Heart left ventricle (tissue), 16 donors: Measurements from ENCODE around the gene MYO7A. TPM values are rescaled to one million over a fixed set of nuclear protein-coding genes. Genes with fewer than 3 reads are reported as not detected.

Experiments
- ATAC-seq, 4 donors: fragments of 200-7000 bp; cut with Tn5 transposase; one replicate each; pipeline ENCODE4 v1.9.1; 2020 to 2022; ENCODE audit warnings: moderate library complexity in 4 of 4, mild to moderate bottlenecking in 3 of 4, moderate number of reproducible peaks in 1 of 4
- DNase-seq, 5 donors: peaks; one replicate each; pipeline ENCODE4 v3.0.0-alpha.2; 2020
- H3K27ac ChIP-seq, 12 donors: fragments of 200-600 bp; sonication (generic) in 4 of 12; one replicate each; pipeline versions ENCODE4 v1.5.0 to v1.8.0; 2016 to 2022; ENCODE audit warnings: mild to moderate bottlenecking in 2 of 12
- H3K27me3 ChIP-seq, 9 donors: fragments of 200-600 bp; sonication (generic) in 2 of 9; one replicate each; pipeline versions ENCODE4 v1.5.1 to v1.8.0; 2016 to 2022; ENCODE audit warnings: mild to moderate bottlenecking in 3 of 9
- H3K36me3 ChIP-seq, 9 donors: fragments of 200-600 bp; sonication (generic) in 2 of 9; one replicate each; pipeline versions ENCODE4 v1.5.0 to v1.8.0; 2018 to 2022; ENCODE audit warnings: mild to moderate bottlenecking in 2 of 9
- H3K4me1 ChIP-seq, 12 donors: fragments of 200-600 bp; sonication (generic) in 4 of 12; one replicate each; pipeline versions ENCODE4 v1.5.0 to v1.8.0; 2016 to 2022; ENCODE audit warnings: mild to moderate bottlenecking in 3 of 12
- H3K4me3 ChIP-seq, 12 donors: fragments of 200-600 bp; sonication (generic) in 4 of 12; one replicate each; pipeline versions ENCODE4 v1.5.0 to v1.8.0; 2017 to 2022; ENCODE audit warnings: mild to moderate bottlenecking in 9 of 12, moderate library complexity in 4 of 12
- H3K9me3 ChIP-seq, 12 donors: fragments of 200-600 bp; sonication (generic) in 4 of 12; one replicate each; pipeline versions ENCODE4 v1.5.0 to v1.8.0; 2016 to 2022; ENCODE audit warnings: mild to moderate bottlenecking in 1 of 12
- CTCF ChIP-seq, 12 donors: fragments of 200-600 bp; sonication (generic) in 4 of 12; IDR thresholded peaks; one replicate each; pipeline versions ENCODE4 v1.5.0 to v1.8.0; 2018 to 2022; ENCODE audit warnings: antibody characterized with exemption in 12 of 12, mild to moderate bottlenecking in 5 of 12
- POLR2A ChIP-seq, 2 donors: fragments of 450-650 bp; IDR thresholded peaks; one replicate each; pipeline ENCODE4 v1.6.1; 2017; ENCODE audit warnings: antibody characterized with exemption in 2 of 2, mild to moderate bottlenecking in 2 of 2, moderate library complexity in 2 of 2
- WGBS, 4 donors: extraction: QIAGEN DNeasy Blood & Tissue Kit in 2 of 4; methylation state at CpG; one replicate each; pipeline versions ENCODE4 v1.1.5 to v1.1.7; 2013 to 2018; 5-methylcytosine and 5-hydroxymethylcytosine counted together
- intact Hi-C, 10 donors: fragments of 100-400 bp; cut with DNase I; formaldehyde crosslinking; loops; one replicate each; pipeline versions ENCODE4 v1.11.1 to v1.14.2; 2022
- polyA plus RNA-seq, 2 donors: library from polyadenylated mRNA; stranded (reverse); fragments of 200-250 nt; gene quantifications; one replicate each; pipeline ENCODE4 v1.2.3, GENCODE V29; 2013
- total RNA-seq, 9 donors: library from RNA; depleted of rRNA in 2 of 9; stranded (reverse); fragments of >200 nt in 2 of 9; fragmentation: NEBNext Ultra II Directional in 3 of 9; extraction: Animal tissue kit (Norgen Biotek cat#: 25700) in 3 of 9; gene quantifications; one replicate each; pipeline versions ENCODE4 v1.1.0 to v1.2.4, GENCODE V29; 2016 to 2023
- donor health status: ischemic (EF 13 %, LVEDD 7.1; RV severe dilation, severe dysfunction).
- donor health status: healthy with polysubstance abuse.
- donor health status: DM: no; HTN: yes; CAD: no.
- donor health status: DM: no; HTN: no; CAD: no.
- donor health status: ischemic (EF 25% LVEDD 6.9; RV normal size, moderate dysfunction).
- donor health status: ischemic (EF 25% LVEDD 5.7; RV mildly dilated, moderate dysfunction).
- donor health status: healthy.
- donor health status: DM: yes; HTN: yes; CAD: no.
- donor health status: ischemic (EF 35%, LVEDD 5.7; RV mildly dilated, moderate dysfunction).
- donor health status: nonischemic (EF 11% LVEDD 7.7; RV severe dilation, severe dysfunction).
- donor health status: DM: yes; HTN: yes; CAD: no.
- donor health status: PGD.
- donor health status: ischemic (EF 29% LVEDD 5.4; RV normal size, mild dysfunction).
- donor health status: nonischemic (EF 23%, LVEDD 6.1; RV moderate dilation, normal function).

MYO7A gene
- total and polyA plus RNA-seq, 11 donors: 1.0 to 17.1 (median 2.7) TPM

GRCh38 chr11:77115956-77116355, 12.1 kb upstream of the MYO7A start:
- no peak for ATAC-seq
- no peak overlapping the region for H3K27ac ChIP-seq
- H3K36me3 ChIP-seq: peaks cover 0 to 20% (median 0%) of the 10 kb centered on the region in 9 donors
- WGBS, 4 donors: 89 to 96% (median 94%) methylated on average over 13 to 15 of the region's 15 CpGs
- peak in 1 of 5 donors; percentile 40 for DNase-seq
- no peaks in the 10 kb centered on the region for H3K9me3 ChIP-seq
- TF ChIP-seq POLR2A (IDR thresholded peaks at IDR 0.05): no peak
- no peak for TF ChIP-seq CTCF (IDR thresholded peaks at IDR 0.05)
- intact Hi-C loops: no loop called here
- H3K4me1 ChIP-seq: no peaks in the 10 kb centered on the region
- H3K27me3 ChIP-seq: no peaks in the 10 kb centered on the region
- no peak overlapping the region for H3K4me3 ChIP-seq

GRCh38 chr11:77117492-77117891, 10.6 kb upstream of the MYO7A start:
- Histone ChIP-seq H3K9me3 (no peaks in the 10 kb centered on the region), H3K27me3 (no peaks in the 10 kb centered on the region), H3K27ac (no peak overlapping the region), H3K4me3 (no peak overlapping the region), H3K36me3 (peaks cover 0 to 25% (median 0%) of the 10 kb centered on the region in 9 donors), H3K4me1 (no peaks in the 10 kb centered on the region)
- DNase-seq (peak in 1 of 5 donors; percentile 38), ATAC-seq (no peak)
- 80 to 86% (median 83%) methylated on average over 4 to 7 of the region's 7 CpGs for WGBS, 4 donors
- intact Hi-C loops: no loop called here
- TF ChIP-seq CTCF (IDR thresholded peaks at IDR 0.05) (no peak), POLR2A (IDR thresholded peaks at IDR 0.05) (no peak)

GRCh38 chr11:77118086-77118485, 10.0 kb upstream of the MYO7A start:
- Histone ChIP-seq H3K4me3 (no peak overlapping the region), H3K9me3 (no peaks in the 10 kb centered on the region), H3K36me3 (peaks cover 0 to 25% (median 0%) of the 10 kb centered on the region in 9 donors), H3K4me1 (no peaks in the 10 kb centered on the region), H3K27ac (no peak overlapping the region), H3K27me3 (no peaks in the 10 kb centered on the region)
- ATAC-seq (no peak), DNase-seq (peak in 1 of 5 donors; percentile 47)
- 94 to 97% (median 94%) methylated on average over 14 to 17 of the region's 17 CpGs for WGBS, 4 donors
- TF ChIP-seq POLR2A (IDR thresholded peaks at IDR 0.05): no peak
- no peak for TF ChIP-seq CTCF (IDR thresholded peaks at IDR 0.05)
- intact Hi-C loops: no loop called here

DNA sequence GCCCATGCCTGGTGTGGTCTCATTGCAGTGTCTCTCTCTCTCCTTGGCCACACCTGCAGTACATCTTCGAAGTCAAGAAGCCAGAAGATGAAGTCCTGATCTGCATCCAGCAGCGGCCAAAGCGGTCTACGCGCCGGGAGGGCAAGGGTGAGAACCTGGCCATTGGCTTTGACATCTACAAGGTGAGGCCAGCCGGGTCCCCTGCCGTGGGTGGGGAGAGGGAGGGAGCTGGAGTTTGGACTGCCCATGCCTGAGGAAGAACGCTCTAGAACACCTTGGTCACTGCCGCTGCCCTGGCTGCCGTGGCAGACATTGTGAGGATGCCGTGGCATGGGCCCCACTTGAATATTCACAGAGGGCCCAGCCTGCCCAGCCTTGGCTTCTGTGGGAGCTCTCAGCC, 9.1 kb upstream of the MYO7A start:
- Histone ChIP-seq H3K27me3 (no peaks in the 10 kb centered on the region), H3K4me1 (no peaks in the 10 kb centered on the region), H3K9me3 (no peaks in the 10 kb centered on the region), H3K36me3 (peaks cover 0 to 29% (median 0%) of the 10 kb centered on the region in 9 donors), H3K4me3 (no peak overlapping the region), H3K27ac (no peak overlapping the region)
- TF ChIP-seq CTCF (IDR thresholded peaks at IDR 0.05): no peak
- no peak for TF ChIP-seq POLR2A (IDR thresholded peaks at IDR 0.05)
- no peak for ATAC-seq
- WGBS, 4 donors: 93 to 100% (median 94%) methylated on average over 4 to 12 of the region's 12 CpGs
- DNase-seq: peak in 1 of 5 donors; percentile 54
- intact Hi-C loops: no loop called here
